ENCODE data around the gene ANKRA2. TPM values are rescaled to one million over a fixed set of nuclear protein-coding genes. Genes with fewer than 3 reads are reported as not detected.

ANKRA2 gene
- polyA plus RNA-seq, 1 donor from 2014 or later, result 70.9 TPM

- Histone ChIP-seq H3K36me3 (ENCODE audit: insufficient read depth, low read length) (no peaks in the 10 kb centered on the region), H3K9me3 (ENCODE audit: low read length) (no peaks in the 10 kb centered on the region), H3K9ac (ENCODE audit: low read length) (no peak overlapping the region), H3K4me2 (ENCODE audit: low read length) (no peak overlapping the region), H3K9me2 (ENCODE audit: insufficient read depth, low read length) (no peaks in the 10 kb centered on the region), H3F3A (ENCODE audit: insufficient read depth, low read length, poor library complexity, severe bottlenecking) (no peaks in the 10 kb centered on the region), H3K79me2 (replicated peaks; ENCODE audit: insufficient read depth, low read length) (no peaks in the 10 kb centered on the region), H3K27me3 (ENCODE audit: insufficient read depth, low read depth, low read length) (no peaks in the 10 kb centered on the region), H3K4me3 (ENCODE audit: low read length) (no peak overlapping the region), H4K20me1 (ENCODE audit: insufficient read depth) (no peaks in the 10 kb centered on the region), H3K27ac (ENCODE audit: low read length) (no peak overlapping the region), H2AFZ (ENCODE audit: low read depth, low read length) (no peak overlapping the region)
- TF ChIP-seq EZH2 (IDR thresholded peaks at IDR 0.05; ENCODE audit: borderline replicate concordance, insufficient read depth, low read length, poor library complexity, severe bottlenecking) (no peak), TAF1 (IDR thresholded peaks at IDR 0.05; ENCODE audit: low read depth) (no peak), SMC3 (conservative IDR thresholded peaks at IDR 0.05; ENCODE audit: poor library complexity) (no peak), REST (IDR thresholded peaks at IDR 0.05; ENCODE audit: borderline replicate concordance) (no peak), RAD21 (conservative IDR thresholded peaks at IDR 0.05) (no peak), POLR2AphosphoS5 (IDR thresholded peaks at IDR 0.05) (no peak), MXI1 (conservative IDR thresholded peaks at IDR 0.05; ENCODE audit: poor library complexity, severe bottlenecking) (no peak), EP300 (conservative IDR thresholded peaks at IDR 0.05; ENCODE audit: poor library complexity, severe bottlenecking) (no peak)
- TF ChIP-seq, protein P1, sequence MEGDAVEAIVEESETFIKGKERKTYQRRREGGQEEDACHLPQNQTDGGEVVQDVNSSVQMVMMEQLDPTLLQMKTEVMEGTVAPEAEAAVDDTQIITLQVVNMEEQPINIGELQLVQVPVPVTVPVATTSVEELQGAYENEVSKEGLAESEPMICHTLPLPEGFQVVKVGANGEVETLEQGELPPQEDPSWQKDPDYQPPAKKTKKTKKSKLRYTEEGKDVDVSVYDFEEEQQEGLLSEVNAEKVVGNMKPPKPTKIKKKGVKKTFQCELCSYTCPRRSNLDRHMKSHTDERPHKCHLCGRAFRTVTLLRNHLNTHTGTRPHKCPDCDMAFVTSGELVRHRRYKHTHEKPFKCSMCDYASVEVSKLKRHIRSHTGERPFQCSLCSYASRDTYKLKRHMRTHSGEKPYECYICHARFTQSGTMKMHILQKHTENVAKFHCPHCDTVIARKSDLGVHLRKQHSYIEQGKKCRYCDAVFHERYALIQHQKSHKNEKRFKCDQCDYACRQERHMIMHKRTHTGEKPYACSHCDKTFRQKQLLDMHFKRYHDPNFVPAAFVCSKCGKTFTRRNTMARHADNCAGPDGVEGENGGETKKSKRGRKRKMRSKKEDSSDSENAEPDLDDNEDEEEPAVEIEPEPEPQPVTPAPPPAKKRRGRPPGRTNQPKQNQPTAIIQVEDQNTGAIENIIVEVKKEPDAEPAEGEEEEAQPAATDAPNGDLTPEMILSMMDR (IDR thresholded peaks at IDR 0.05; ENCODE audit: poor library complexity, severe bottlenecking), result no peak
Measured at GRCh38 chr5:73612799-73613198, 47.4 kb upstream of the ANKRA2 start.

DNA sequence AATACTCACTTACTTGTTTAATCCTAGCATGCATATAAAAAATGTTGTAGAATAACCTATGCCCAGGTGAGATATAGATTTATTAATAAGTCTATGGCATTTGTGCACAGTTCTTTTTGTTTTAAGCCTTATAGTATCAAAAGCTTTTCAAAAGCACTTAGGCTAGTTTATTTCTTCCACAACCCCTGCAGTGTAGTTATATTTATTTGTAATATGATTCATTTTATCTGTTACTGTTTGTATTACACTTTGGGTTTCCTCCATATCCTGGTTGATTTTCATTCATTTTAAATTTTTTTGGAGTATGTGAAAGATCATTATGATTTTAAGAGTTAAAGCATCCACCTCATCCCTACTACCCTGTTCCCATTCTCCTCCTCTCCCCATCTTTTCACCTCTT lies 41.8 kb upstream of the ANKRA2 start:
- no peak overlapping the region for H3K4me2 ChIP-seq (ENCODE audit: low read length)
- no peak overlapping the region for H3K27ac ChIP-seq (ENCODE audit: low read length)
- no peaks in the 10 kb centered on the region for H3K9me2 ChIP-seq (ENCODE audit: insufficient read depth, low read length)
- no peaks in the 10 kb centered on the region for H3K36me3 ChIP-seq (ENCODE audit: insufficient read depth, low read length)
- no peak overlapping the region for H3K4me3 ChIP-seq (ENCODE audit: low read length)
- H3F3A ChIP-seq (ENCODE audit: insufficient read depth, low read length, poor library complexity, severe bottlenecking), result no peaks in the 10 kb centered on the region
- no peaks in the 10 kb centered on the region for H3K79me2 ChIP-seq (replicated peaks; ENCODE audit: insufficient read depth, low read length)
- no peaks in the 10 kb centered on the region for H4K20me1 ChIP-seq (ENCODE audit: insufficient read depth)
- no peaks in the 10 kb centered on the region for H3K9me3 ChIP-seq (ENCODE audit: low read length)
- H3K27me3 ChIP-seq (ENCODE audit: insufficient read depth, low read depth, low read length), result no peaks in the 10 kb centered on the region
- no peak overlapping the region for H2AFZ ChIP-seq (ENCODE audit: low read depth, low read length)
- no peak overlapping the region for H3K9ac ChIP-seq (ENCODE audit: low read length)
- TF ChIP-seq RAD21 (conservative IDR thresholded peaks at IDR 0.05), result no peak

GRCh38 chr5:73606206-73606753 lies 40.8 kb upstream of the ANKRA2 start:
- no peaks in the 10 kb centered on the region for H3K9me3 ChIP-seq (ENCODE audit: low read length)
- H3K4me3 ChIP-seq (ENCODE audit: low read length), result no peak overlapping the region
- H4K20me1 ChIP-seq (ENCODE audit: insufficient read depth), result no peaks in the 10 kb centered on the region
- no peak overlapping the region for H3K4me2 ChIP-seq (ENCODE audit: low read length)
- no peak overlapping the region for H3K27ac ChIP-seq (ENCODE audit: low read length)
- no peaks in the 10 kb centered on the region for H3K9me2 ChIP-seq (ENCODE audit: insufficient read depth, low read length)
- H3K79me2 ChIP-seq (replicated peaks; ENCODE audit: insufficient read depth, low read length), result no peaks in the 10 kb centered on the region
- no peaks in the 10 kb centered on the region for H3K27me3 ChIP-seq (ENCODE audit: insufficient read depth, low read depth, low read length)
- no peaks in the 10 kb centered on the region for H3K36me3 ChIP-seq (ENCODE audit: insufficient read depth, low read length)
- no peak overlapping the region for H2AFZ ChIP-seq (ENCODE audit: low read depth, low read length)
- no peak overlapping the region for H3K9ac ChIP-seq (ENCODE audit: low read length)
- TF ChIP-seq SMC3 (conservative IDR thresholded peaks at IDR 0.05; ENCODE audit: poor library complexity) (no peak), TAF1 (IDR thresholded peaks at IDR 0.05; ENCODE audit: low read depth) (no peak)
- H3F3A ChIP-seq (ENCODE audit: insufficient read depth, low read length, poor library complexity, severe bottlenecking), result no peaks in the 10 kb centered on the region
